AG09309 (cell line): Measurements from ENCODE around the gene GJA4.
A peak's percentile ranks its signal among the peaks of the same experiment; 100 is the strongest.

Experiments used
- DNase-seq: peaks from one replicate; pipeline ENCODE4 v3.0.0-alpha.2; 2010; ENCODE audit warnings: low read depth
- H3K4me3 ChIP-seq: 2 replicates; pipeline ENCODE4 v1.5.1; 2011; ENCODE audit warnings: mild to moderate bottlenecking, low read depth, low read length, moderate library complexity; ENCODE audit not compliant: control insufficient read depth
- TF ChIP-seq, protein P1 (sequence below): IDR thresholded peaks from 2 replicates; pipeline ENCODE4 v1.5.1; 2011; ENCODE audit warnings: mild to moderate bottlenecking, low read depth, low read length, inconsistent platforms; ENCODE audit not compliant: insufficient read depth, control insufficient read depth; ENCODE audit errors: missing control alignments

GJA4 gene

DNA sequence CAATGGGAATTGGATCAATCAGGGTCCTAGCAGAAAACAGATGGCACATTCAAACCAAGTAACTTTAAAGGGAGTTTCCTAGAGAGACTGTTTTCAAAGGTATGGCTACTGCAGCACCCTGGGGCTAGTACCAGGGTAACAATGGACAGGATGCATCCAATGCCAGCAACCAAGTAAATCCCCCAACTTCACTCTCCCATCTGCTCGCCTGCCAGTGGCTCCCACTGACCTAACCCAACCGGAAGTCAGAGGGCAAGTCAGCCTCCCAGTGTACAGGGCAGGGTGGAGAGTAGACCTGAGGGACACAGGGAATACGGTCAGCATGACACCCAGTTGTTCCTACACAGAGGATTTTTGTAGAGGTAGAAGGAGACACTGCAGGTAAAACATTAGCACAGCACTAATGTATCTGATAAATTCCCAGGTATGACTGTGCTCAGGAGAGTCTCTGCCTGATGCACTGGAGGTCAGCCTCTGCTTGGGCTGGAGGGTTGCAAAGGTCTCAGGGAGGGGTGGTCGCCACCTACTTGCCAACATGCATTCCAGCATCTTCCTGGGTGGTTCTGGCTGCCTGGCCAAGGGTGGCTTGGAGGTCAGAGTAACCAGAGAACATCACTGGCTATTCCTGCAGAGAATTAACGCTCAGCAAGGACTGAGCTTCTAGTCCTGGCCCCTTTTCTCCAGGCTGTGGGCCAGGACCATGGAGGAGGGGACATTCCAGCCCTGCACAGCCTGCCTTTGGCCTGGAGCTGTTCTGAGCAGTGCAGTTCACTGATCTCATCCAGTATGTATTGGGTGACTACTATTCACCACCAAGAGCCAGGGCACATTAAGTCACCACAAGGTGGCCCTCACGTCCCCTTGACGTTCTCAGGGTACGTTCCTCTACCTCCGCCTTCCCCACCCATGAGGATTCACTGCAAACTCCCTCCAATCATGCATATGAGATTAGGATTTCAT, 5.1 kb upstream of the GJA4 start:
- DNase-seq = no peak
- no peak overlapping the region for H3K4me3 ChIP-seq
- TF ChIP-seq, protein P1, sequence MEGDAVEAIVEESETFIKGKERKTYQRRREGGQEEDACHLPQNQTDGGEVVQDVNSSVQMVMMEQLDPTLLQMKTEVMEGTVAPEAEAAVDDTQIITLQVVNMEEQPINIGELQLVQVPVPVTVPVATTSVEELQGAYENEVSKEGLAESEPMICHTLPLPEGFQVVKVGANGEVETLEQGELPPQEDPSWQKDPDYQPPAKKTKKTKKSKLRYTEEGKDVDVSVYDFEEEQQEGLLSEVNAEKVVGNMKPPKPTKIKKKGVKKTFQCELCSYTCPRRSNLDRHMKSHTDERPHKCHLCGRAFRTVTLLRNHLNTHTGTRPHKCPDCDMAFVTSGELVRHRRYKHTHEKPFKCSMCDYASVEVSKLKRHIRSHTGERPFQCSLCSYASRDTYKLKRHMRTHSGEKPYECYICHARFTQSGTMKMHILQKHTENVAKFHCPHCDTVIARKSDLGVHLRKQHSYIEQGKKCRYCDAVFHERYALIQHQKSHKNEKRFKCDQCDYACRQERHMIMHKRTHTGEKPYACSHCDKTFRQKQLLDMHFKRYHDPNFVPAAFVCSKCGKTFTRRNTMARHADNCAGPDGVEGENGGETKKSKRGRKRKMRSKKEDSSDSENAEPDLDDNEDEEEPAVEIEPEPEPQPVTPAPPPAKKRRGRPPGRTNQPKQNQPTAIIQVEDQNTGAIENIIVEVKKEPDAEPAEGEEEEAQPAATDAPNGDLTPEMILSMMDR = peak; percentile 15

DNA sequence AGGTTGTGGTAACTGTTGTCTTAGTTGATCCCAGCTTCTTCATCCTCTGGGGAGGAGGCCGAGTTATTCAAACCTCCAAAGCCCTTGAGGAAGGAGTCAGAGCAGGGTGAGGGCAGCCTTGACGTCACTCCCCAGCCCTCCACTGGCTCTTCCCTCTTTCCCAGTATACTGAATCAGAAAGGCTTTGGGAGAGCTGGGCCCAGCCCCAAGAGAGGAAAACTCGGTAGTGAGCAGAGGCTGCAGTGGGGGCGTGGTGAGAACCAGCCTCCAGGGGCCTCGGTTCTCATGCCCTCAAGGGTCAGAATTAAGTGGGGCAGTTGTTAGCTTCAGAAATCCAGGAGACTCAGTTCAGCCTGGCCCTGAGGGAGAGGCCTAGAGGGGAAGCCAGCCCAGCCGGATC, 1.8 kb upstream of the GJA4 start:
- TF ChIP-seq, protein P1 = no peak
- DNase-seq = no peak
- no peak overlapping the region for H3K4me3 ChIP-seq

DNA sequence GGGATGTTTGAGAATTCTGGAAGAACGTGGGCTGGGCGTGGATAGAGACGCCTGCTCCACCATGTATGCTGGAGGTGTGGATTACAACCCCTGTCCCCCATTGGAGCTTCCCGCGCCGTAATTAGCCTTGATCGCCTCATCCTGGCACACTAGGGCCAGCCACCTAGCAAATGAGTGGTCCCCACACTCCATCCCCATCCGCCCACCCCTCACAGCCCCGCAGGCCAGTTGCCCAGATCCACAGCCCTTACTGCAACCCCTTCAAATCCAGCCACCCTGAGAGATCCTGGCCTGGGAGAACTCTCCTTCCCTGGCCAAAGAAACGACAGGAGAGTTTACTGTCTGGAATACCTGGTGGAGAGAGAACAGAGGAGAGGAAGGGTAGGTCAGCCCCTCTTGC, 375 bp upstream of the GJA4 start:
- H3K4me3 ChIP-seq = no peak overlapping the region
- no peak for DNase-seq
- TF ChIP-seq, protein P1 = no peak

DNA sequence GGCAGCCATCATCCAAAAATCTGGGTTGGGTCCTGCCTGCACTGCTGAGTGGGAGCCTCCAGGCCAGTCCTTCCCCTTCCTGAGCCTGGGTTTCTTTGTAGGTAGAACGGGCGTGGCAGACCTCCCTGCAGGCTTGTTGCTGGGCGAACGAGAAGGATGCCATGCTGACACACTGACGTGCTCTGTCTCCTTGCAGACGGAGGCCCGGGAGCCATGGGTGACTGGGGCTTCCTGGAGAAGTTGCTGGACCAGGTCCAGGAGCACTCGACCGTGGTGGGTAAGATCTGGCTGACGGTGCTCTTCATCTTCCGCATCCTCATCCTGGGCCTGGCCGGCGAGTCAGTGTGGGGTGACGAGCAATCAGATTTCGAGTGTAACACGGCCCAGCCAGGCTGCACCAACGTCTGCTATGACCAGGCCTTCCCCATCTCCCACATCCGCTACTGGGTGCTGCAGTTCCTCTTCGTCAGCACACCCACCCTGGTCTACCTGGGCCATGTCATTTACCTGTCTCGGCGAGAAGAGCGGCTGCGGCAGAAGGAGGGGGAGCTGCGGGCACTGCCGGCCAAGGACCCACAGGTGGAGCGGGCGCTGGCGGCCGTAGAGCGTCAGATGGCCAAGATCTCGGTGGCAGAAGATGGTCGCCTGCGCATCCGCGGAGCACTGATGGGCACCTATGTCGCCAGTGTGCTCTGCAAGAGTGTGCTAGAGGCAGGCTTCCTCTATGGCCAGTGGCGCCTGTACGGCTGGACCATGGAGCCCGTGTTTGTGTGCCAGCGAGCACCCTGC, 1.4 kb downstream of the GJA4 start:
- no peak overlapping the region for H3K4me3 ChIP-seq
- TF ChIP-seq, protein P1 = no peak
- no peak for DNase-seq

DNA sequence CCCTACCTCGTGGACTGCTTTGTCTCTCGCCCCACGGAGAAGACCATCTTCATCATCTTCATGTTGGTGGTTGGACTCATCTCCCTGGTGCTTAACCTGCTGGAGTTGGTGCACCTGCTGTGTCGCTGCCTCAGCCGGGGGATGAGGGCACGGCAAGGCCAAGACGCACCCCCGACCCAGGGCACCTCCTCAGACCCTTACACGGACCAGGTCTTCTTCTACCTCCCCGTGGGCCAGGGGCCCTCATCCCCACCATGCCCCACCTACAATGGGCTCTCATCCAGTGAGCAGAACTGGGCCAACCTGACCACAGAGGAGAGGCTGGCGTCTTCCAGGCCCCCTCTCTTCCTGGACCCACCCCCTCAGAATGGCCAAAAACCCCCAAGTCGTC, 2.0 kb downstream of the GJA4 start:
- TF ChIP-seq, protein P1 = no peak
- DNase-seq = no peak
- no peak overlapping the region for H3K4me3 ChIP-seq

DNA sequence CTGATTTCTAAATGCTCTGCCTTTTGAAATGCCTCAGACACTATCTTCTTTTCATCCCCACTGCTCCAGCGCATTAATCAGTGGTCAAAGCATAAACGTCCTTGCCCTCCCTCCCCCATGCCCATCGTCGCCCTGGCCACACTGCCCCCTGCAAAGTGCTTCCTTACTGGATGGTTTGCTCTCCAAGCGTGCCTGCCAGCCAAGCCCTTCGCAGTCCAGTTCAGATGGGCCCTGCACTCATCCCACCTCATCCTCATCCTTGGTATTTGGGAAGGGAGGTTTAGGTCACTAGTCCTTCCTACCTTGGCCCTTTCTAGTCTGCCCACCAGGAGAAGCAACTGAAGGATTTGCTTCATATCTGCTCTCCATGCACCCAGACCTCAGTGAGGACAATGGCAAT, 3.1 kb downstream of the GJA4 start:
- H3K4me3 ChIP-seq = no peak overlapping the region
- DNase-seq = no peak
- TF ChIP-seq, protein P1 = no peak
